Measurements from ENCODE around the gene WIPF1. TPM values are rescaled to one million over a fixed set of nuclear protein-coding genes. Genes with fewer than 3 reads are reported as not detected.

The WIPF1 gene, protein sequence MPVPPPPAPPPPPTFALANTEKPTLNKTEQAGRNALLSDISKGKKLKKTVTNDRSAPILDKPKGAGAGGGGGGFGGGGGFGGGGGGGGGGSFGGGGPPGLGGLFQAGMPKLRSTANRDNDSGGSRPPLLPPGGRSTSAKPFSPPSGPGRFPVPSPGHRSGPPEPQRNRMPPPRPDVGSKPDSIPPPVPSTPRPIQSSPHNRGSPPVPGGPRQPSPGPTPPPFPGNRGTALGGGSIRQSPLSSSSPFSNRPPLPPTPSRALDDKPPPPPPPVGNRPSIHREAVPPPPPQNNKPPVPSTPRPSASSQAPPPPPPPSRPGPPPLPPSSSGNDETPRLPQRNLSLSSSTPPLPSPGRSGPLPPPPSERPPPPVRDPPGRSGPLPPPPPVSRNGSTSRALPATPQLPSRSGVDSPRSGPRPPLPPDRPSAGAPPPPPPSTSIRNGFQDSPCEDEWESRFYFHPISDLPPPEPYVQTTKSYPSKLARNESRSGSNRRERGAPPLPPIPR
- polyA plus RNA-seq (ENCODE audit: insufficient read length in 3 of 3): 10 to 100 TPM; 23.5 to 25.7 (median 24.3) TPM

DNA sequence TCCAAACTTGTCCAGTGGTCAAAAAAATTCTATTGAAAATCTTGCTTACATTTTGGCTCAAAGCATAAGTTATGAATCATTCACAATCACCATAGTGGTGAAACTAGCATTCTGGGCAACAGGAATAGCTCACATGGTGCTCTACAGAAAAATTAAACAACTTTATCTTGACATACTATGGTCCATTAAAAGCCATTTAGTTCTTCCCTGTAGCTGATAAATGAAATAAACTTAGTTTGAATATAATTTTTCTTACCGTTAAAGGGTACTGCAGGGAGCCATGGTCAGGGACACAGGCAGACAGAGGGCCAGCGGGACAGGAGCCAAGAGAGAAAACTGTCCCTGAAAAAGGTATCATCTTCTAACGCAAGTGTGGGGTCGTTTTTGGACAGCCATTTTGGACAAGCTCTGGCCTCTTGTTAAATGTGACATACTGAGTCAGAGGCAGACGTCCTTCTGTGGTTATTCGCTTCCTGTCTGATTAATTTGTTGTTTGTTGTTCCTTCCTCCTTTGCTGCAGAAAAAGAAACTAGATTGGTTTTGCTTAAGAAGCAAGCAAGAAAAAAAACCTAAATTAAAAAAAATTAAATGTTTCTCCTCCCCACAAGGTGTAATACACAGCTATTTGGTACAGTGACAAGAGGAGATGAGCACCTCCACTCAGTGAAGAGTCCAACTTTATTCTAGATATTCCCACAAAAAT lies at the start of gene WIPF1:
Gene WIPF1, minus strand, starts transcription at position 460 of the 703 bp plus-strand sequence. CDS start 12,231 bp downstream, outside the sequence.
- DNase-seq (ENCODE audit: low read depth in 3 of 3, low spot score in 2 of 3): no peak

DNA sequence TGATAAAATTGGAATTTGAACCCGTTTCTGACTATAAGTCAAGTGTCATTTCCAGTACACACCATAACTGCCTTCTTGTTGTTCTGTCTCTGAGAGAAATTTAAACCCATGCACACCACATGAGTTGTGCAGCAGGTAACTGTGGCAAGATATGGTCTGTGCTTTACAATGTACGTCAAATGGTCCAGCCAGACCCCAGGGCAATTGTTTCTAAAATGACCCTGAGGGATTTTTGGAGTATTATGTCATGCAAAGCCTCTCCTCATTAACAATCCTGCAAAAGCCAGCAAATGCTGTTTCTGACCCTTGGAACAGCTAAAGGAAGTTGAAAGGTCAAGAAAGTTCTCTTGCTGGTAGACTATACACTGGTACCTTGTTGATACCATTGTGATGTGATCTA lies 47.7 kb upstream of the WIPF1 start:
- no peak for DNase-seq (ENCODE audit: low read depth in 3 of 3, low spot score in 2 of 3)

DNA sequence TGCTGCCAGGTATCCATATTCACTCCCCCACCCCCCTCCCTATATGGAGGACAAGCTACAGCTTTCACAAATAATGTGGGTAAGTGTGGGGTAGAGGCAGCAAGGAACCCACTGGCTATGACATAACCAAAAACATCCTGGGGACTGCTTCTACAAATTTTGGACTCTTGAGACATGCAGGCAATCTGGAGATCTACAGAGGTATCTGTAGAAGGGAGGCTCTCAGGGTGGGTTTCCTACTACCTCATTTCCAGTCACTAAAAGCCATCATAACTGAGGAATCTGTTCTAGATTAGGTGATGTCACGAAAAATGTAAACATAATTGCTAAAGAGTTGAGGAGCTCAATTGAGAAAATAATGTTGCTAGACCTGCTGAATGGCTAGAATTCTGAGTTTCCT lies 46.8 kb upstream of the WIPF1 start:
- no peak for DNase-seq (ENCODE audit: low read depth in 3 of 3, low spot score in 2 of 3)

DNA sequence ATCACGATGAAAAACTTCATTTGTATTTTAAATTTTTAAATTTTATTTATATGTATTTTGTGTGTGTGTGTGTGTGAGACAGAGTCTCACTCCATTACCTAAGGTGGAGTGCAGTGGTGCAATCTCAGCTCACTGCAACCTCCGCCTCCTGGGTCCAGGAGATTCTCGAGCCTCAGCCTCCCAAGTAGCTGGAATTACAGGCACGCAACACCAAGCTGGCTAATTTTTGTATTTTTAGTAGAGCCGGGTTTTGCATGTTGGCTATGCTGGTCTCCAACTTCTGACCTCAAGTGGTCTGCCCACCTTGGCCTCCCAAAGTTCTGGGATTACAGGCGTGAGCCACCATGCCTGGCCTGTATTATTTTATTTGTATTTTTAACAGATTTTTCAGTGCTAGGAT lies 45.8 kb upstream of the WIPF1 start:
- DNase-seq (ENCODE audit: low read depth in 3 of 3, low spot score in 2 of 3): no peak

DNA sequence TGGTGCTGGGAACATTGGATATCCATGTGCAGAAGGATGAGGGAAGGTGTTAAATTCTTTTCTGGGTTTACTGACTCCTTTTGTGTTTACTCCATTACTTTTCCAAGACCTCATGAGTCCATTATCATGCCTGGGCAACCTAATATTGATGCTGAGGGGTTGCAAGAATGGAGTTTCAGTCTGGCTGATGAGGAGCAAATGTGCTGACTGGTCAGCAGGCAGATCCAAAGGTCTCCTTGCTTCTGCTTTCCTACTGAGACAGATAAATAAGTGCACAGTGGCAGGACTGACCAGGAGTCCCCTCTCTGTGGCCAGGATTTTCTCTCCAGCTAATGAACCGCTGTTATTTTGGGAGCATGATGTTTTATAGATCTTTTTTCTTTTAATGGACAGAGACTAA lies 43.6 kb upstream of the WIPF1 start:
- DNase-seq (ENCODE audit: low read depth in 3 of 3, low spot score in 2 of 3): no peak

DNA sequence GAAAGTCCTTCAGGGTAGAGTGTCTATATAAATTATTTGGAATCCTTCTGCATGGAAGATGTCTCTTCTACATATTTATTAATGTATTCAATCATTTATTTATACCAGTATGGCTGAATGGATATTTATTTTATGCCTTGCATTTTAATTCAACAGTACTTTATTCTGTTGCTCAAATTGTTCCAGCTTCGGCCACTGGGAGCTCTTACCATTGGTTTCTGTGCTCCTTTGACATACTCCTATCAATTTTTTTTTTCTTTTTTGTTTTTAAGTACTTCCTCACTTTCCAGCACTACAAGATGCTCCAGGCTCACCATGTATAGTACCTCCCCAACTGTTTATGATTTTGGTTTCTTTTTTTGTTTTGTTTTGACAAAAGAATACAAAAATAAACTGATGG lies 39.4 kb upstream of the WIPF1 start:
- DNase-seq (ENCODE audit: low read depth in 3 of 3, low spot score in 2 of 3): no peak

DNA sequence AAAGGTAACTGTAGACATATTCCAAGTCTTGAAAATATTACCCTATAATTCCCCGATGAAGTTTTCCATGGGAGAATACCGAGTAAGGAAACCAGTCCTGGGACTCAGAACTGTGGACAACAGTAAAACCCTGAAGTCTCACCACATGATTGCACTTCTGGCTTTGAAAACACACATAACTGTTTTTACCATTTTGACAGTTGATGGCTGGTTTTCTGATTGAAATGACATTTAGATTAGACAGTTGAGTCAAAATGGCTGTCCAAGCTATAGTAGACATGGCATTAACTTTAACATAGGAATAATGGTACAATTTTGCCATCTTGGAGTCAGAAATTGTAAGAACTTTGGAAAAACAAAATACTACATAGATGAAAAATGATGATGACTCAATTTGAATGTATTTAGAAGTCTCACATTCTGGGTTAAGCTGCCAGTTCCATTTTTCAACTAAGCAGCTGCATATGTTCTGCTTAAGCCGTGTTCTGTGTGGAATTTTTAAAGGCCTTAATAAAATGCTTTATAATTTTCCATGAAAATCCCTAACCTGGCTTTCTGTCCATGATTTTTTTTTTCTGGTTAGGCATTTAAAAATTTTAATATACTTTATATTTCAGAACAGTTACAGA lies 38.3 kb upstream of the WIPF1 start:
- no peak for DNase-seq (ENCODE audit: low read depth in 3 of 3, low spot score in 2 of 3)

DNA sequence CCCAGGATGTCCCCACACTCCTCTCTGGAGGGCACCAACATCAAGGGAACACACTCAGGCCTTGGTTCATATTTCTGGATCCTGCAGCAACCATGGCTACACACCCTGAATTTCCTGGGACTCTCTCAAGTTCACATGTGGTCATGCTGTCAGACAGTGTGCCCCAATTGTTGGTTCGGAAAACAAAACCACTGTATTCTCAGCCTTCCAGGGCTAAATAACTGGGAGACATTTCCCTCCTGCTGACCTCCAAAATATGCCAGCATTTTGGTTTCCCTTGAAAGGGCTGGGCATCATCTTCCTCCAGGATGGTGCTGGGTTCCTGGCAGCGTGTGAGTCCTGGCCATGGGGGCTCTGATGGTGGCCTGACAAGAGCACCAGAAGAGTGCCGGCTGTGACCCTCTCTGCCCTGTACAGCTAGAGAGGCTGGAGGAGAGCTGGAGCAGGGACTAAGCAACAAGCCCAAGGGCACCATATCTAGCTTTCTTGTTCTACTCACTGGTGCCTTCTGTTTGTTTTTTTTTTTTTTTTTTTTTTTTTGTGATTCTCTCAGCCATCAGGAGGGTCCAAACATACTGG lies 37.5 kb upstream of the WIPF1 start:
- DNase-seq (ENCODE audit: low read depth in 3 of 3, low spot score in 2 of 3): no peak

DNA sequence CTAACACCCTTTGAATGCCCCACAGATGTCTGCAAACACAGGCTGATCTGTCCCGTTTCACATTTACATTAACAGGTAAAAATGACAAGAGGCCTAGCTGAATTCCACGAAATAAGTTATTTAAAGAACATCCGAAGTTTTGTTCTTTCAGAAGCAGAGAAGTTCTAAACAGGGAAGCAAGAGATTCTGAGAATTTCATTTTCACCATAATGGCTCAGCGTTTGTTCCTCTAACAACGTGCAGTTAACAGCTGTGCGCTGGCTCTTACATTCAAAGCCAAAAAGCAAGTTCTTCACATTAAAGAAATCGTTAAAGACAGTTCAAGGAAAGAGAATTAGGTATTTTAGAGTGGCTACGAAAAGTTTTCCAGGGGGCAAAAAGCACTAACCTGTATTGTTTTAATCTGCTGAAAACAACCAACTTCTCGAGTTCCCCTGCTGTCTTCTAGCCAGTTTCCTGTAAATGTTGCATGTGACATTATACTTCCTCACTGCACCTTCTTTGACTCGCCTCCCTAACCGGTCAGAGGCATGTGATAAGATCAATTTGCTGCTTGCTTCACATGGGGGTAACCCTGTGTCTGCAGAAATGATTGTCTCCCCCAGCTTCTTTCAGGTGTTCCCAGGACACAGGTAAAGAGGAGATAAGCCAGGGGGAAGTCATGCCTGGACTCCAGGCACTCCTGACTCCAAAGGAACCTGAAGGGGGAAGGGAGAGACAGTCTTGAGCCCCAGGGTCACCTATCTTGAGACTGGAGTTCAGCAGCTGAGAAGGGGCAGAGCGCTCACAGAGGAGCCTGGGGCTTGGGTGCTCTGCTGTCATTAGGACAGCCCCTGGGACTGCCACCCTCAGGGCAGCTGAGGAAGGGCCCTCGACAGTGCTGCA lies 36.8 kb upstream of the WIPF1 start:
- DNase-seq (ENCODE audit: low read depth in 3 of 3, low spot score in 2 of 3): no peak

DNA sequence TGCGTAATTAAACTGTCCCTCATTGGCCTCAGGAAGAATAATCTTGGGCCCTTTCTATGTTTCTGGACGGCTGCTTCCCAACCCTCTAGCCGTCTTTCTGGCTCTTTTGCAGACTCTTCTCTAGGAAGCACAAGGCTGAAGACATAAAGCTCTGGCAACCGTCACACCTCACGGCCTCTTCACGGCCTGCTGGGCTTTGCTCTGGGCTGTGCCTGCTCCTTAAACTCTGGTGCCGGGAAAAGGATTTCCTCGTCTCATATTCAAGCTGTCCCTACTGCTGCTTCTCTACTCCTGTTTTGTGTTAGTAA lies 36.0 kb upstream of the WIPF1 start:
- DNase-seq (ENCODE audit: low read depth in 3 of 3, low spot score in 2 of 3): peak in 1 of 3 donors; percentile 46

DNA sequence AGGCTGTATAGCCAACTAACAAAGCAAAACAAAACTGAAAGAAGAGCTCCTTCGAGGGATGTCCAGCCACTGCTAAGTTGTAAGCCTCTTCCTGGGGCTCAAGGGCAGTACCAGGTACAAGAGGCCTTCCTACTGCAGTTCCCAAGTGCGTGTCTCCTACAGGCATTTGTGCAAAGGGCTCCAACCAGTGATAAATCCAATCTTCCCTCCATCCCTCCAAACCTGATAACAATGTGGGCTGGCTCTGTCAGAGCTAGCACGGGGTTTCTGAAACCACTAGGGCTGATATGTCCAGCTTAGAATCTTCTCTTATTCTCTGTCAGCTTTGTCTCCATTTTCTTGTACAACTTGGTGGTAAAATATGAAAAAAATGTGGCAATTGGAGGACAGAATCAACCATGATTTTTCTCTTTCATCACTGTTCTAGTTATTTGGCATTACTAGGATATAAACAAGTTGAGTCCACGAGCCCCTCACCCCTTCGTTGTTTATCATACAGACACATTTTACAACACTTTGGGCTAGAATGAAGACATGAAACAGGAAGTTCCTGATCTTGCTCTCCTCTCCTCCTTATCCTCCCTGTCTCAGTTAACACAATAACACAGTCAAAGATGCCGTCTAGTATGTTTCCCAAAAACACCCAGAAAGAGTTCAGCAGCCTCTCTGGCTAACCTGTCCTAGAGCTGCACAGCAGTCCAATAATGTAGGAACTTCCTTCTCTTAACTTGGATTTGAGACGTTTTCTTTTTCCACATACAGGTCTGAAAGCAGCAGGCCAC lies 35.4 kb upstream of the WIPF1 start:
- no peak for DNase-seq (ENCODE audit: low read depth in 3 of 3, low spot score in 2 of 3)

DNA sequence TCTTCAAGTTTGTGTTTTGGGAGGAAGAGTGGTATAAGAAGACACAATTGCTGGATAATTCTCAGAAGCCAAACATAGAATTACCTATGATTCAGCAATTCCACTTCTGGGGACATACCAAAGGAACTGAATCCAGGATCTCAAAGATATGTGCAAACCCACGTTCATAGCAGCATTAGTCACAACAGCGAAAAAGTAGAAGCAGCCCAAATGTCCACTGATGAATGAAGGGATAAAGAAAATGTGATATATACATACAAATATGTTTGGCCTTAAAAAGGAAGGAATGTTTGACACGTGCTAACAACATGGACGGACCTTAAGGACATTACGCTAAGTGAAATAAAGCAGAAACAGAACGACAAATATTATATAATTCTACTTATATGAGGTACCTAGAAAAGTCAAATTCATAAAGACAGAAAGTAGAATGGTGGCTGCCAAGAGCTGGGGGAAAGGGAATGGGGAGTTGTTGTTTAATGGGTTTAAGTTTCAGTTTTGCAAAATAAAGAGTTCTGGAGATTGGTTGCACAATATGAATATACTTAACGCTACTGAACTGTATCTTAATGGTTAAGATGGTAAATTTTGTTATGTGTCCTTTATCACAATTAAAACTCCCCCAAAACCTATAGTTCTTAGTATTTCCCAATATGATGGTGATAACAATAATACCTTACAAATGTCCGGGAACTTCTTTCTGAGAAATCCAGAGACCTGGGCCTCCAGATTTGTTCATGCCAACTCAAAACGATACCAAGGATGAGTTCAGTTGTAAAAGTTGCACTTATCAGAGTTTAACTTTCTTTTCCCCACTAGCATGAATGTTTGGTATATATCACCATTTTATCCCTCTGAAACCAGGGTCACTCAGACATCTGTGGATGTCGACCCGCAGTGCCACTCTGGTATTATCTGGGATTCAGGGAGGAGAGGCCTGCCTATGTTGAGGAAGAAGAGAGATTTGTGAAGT lies 33.7 kb upstream of the WIPF1 start:
- no peak for DNase-seq (ENCODE audit: low read depth in 3 of 3, low spot score in 2 of 3)

DNA sequence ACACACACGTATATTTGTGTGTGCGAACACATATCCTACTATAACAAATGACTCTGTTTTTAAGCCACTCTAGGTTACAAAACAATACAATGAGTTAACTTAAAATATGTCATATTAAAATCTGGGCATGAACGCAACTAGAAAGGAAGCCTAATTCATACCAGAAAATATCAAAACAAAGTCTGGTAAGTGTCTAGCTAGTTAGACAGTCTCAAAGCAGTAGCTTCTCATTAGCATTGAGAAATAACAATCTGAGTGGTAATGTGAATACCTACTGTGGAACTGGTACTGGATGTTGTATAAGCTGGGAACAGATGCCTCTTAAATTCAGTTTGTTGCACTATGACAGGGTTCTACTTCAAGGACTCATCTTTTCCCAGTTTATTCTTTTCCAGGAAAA lies 32.5 kb upstream of the WIPF1 start:
- no peak for DNase-seq (ENCODE audit: low read depth in 3 of 3, low spot score in 2 of 3)

DNA sequence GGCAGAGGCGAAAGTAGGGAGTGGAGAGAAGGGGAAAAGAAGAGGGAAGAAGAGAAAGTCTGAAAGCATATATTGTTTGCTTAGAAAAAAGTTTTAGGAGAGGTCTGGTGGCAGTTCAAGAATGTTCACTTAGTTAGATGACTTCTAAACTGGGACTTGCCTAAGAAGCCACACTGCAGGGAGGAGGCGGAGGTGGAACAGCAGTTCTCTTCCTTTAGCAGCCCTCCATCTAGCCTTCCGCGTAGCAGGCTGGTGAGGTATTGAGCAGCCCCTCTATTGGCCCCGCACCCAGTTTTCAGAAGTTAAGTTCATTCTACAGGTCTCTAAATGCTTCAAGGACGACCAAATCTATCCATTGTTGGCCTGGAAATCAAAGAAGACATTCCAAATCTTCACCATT lies 31.9 kb upstream of the WIPF1 start:
- no peak for DNase-seq (ENCODE audit: low read depth in 3 of 3, low spot score in 2 of 3)

DNA sequence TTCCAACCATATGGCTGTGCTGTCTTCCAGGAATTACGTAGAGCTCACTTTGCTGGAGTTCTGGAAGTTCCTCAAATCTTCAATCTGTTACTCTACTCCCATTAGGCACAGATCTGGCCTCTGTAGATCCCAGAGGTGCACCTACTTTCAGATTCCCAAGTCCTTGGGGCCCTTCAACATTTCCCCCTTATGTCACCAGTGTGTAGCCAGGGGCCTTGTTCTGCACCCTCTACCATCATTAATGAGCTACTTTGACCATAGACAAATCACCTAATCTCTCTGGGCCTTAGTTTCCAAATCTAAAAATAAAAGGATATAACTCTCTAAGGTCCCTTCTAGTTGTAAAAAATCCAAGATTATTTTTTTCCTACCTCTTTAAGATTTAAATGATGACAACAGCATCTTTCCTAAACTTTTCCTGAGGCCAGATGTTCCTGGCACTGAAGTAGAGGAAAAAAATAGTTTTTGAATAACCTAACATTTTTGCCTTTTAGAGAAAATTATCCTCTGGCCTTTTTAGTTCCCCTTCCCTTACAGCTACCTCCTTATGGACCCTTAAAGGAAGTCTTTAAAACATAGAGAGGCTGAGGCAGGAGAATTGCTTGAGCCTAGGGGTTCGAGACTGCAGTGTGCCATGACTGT lies 31.0 kb upstream of the WIPF1 start:
- DNase-seq (ENCODE audit: low read depth in 3 of 3, low spot score in 2 of 3): no peak

DNA sequence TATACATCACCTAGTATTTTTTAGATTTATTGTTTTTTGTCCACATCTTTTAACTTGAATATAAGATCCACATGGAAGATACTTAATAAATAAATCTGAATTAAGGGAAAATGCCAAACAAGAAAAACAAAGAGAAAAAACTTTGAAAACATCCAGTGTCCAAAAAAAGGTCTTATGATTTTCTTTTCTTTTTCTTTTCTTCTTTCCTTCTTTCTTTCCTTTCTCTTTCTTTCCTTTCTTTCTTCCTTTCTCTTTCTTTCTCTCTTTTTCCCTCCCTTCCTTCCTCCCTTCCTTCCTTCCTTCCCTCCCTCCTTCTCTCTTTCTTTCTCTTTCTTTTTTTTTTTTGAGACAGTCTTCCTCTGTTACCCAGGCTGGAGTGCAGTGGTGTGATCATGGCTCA lies 29.6 kb upstream of the WIPF1 start:
- DNase-seq (ENCODE audit: low read depth in 3 of 3, low spot score in 2 of 3): no peak

DNA sequence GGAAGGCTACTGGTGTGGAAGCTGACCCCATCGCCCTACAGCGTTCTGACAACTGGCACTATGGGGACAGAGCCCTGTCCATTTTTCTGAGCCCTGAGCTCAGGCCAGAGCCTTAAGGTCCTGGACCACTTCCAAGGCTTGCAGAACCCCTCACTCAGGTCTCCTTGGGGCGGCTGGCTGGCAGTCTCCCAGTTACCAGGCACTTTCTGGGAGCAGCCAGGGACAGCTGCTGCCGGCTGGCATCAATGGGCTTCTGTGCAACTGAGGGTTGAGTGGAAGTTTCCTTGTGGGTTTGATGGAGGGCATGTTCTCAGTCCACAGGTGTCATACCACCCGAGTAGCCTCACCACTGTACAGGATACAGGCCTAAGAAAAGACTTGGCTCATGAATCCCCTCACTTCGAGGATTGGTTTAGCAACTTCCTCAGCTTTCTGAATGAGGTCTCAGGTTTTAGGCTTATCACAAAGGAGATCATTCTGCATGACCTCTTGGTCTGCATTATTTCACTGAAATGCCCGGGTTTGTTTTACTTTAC lies 27.4 kb upstream of the WIPF1 start:
- DNase-seq (ENCODE audit: low read depth in 3 of 3, low spot score in 2 of 3): no peak

DNA sequence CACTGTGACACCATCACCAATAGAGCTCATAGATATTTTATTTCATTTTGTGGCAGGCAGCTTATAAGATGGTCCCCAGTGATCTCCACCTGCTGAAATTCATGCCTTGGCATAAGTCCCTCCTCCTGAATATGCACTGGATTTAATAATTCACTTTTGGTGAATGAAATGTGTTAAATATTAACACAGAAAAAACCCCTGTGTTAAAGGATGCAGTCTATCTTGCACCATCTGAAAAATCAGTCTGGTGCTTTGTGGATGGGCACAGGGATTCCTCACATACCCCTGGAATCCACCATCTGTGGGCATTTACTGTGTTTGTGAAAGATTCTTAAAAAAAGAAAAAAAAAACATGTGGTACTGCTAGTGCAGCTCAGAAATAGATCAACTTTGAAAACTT lies 26.1 kb upstream of the WIPF1 start:
- no peak for DNase-seq (ENCODE audit: low read depth in 3 of 3, low spot score in 2 of 3)

Data from right renal cortex interstitium (tissue), 3 donors.